Glutamatergic neuron (in vitro differentiated cells): ENCODE results near the gene ADORA2A. TPM values are rescaled to one million over a fixed set of nuclear protein-coding genes. Genes with fewer than 3 reads are reported as not detected.

Experiments
- DNase-seq: peaks from one replicate; pipeline ENCODE4 v3.0.0; 2022
- H3K27ac Mint-ChIP-seq: one replicate; pipeline ENCODE4 v1.8.0; 2020; ENCODE audit warnings: mild to moderate bottlenecking, mixed read lengths, inconsistent platforms; ENCODE audit not compliant: unreplicated experiment
- H3K27me3 Mint-ChIP-seq: one replicate; pipeline ENCODE4 v1.8.0; 2020; ENCODE audit warnings: mild to moderate bottlenecking, moderate library complexity, mixed read lengths, inconsistent platforms; ENCODE audit not compliant: unreplicated experiment
- H3K36me3 Mint-ChIP-seq: one replicate; pipeline ENCODE4 v1.8.0; 2020; ENCODE audit warnings: mild to moderate bottlenecking, mixed read lengths, inconsistent platforms; ENCODE audit not compliant: unreplicated experiment
- H3K4me1 Mint-ChIP-seq: one replicate; pipeline ENCODE4 v1.8.0; 2020; ENCODE audit warnings: mild to moderate bottlenecking, low read depth, mixed read lengths, inconsistent platforms; ENCODE audit not compliant: unreplicated experiment
- H3K4me3 Mint-ChIP-seq: one replicate; pipeline ENCODE4 v1.8.0; 2020; ENCODE audit warnings: mild to moderate bottlenecking, mixed read lengths, inconsistent platforms; ENCODE audit not compliant: unreplicated experiment
- H3K9me3 Mint-ChIP-seq: one replicate; pipeline ENCODE4 v1.8.0; 2020; ENCODE audit warnings: mild to moderate bottlenecking, moderate library complexity, mixed read lengths, inconsistent platforms; ENCODE audit not compliant: unreplicated experiment
- CTCF ChIP-seq: fragments of 200-600 bp; sonication (generic); IDR thresholded peaks from one replicate; pipeline ENCODE4 v1.5.0; 2021; ENCODE audit not compliant: partially characterized antibody, unreplicated experiment
- total RNA-seq: library from RNA; stranded (reverse); fragmentation: NEBNext Ultra II Directional; extraction: Animal tissue kit (Norgen Biotek cat#: 25700); gene quantifications from one replicate; pipeline ENCODE4 v1.2.1, GENCODE V29; 2021; ENCODE audit not compliant: unreplicated experiment

ADORA2A gene
- total RNA-seq, 1 donor from 2014 or later: 15.9 TPM

- Mint-ChIP-seq H3K9me3 (peaks cover 20% of the 10 kb centered on the region), H3K36me3 (no peaks in the 10 kb centered on the region), H3K27ac (no peak overlapping the region)
Observed at GRCh38 chr22:24420072-24420976, 7.1 kb upstream of the ADORA2A start.

GRCh38 chr22:24420977-24421343, 6.4 kb upstream of the ADORA2A start:
- H3K27me3 Mint-ChIP-seq: peaks cover 30% of the 10 kb centered on the region
- DNase-seq: peak; percentile 25
- peaks cover 5% of the 10 kb centered on the region for H3K36me3 Mint-ChIP-seq
- peaks cover 19% of the 10 kb centered on the region for H3K4me1 Mint-ChIP-seq
- peaks cover 20% of the 10 kb centered on the region for H3K9me3 Mint-ChIP-seq
- TF ChIP-seq CTCF: no peak
- no peak overlapping the region for H3K4me3 Mint-ChIP-seq
- H3K27ac Mint-ChIP-seq: no peak overlapping the region

More at GRCh38 chr22:24420072-24420976, 7.1 kb upstream of the ADORA2A start:
- peaks cover 26% of the 10 kb centered on the region for H3K27me3 Mint-ChIP-seq
- no peak overlapping the region for H3K4me3 Mint-ChIP-seq
- no peak for TF ChIP-seq CTCF
- H3K4me1 Mint-ChIP-seq: peaks cover 22% of the 10 kb centered on the region
- peak; percentile 19 for DNase-seq

- Mint-ChIP-seq H3K36me3 (peaks cover 7% of the 10 kb centered on the region), H3K4me3 (no peak overlapping the region), H3K4me1 (peaks cover 15% of the 10 kb centered on the region), H3K27me3 (peaks cover 30% of the 10 kb centered on the region), H3K27ac (no peak overlapping the region), H3K9me3 (peaks cover 16% of the 10 kb centered on the region)
- TF ChIP-seq CTCF: peak; percentile 20
- DNase-seq: peak; percentile 14
Observed at GRCh38 chr22:24421428-24421931, 5.9 kb upstream of the ADORA2A start.

- TF ChIP-seq CTCF: no peak
- Mint-ChIP-seq H3K9me3 (peaks cover 12% of the 10 kb centered on the region), H3K27me3 (peaks cover 30% of the 10 kb centered on the region), H3K27ac (no peak overlapping the region), H3K36me3 (peaks cover 7% of the 10 kb centered on the region), H3K4me1 (peaks cover 9% of the 10 kb centered on the region), H3K4me3 (no peak overlapping the region)
- no peak for DNase-seq
Observed at GRCh38 chr22:24422102-24422665, 5.2 kb upstream of the ADORA2A start.
